NCI-H510A treated with DMSO at 0.1 percent for 48 hours (cell line): ENCODE data around the gene CEP85.
A peak's percentile ranks its signal among the peaks of the same experiment; 100 is the strongest.

Source experiments
- DNase-seq: peaks from one replicate; lab custom pipeline; 2025; lab: John Stamatoyannopoulos, UW

Gene CEP85

DNA sequence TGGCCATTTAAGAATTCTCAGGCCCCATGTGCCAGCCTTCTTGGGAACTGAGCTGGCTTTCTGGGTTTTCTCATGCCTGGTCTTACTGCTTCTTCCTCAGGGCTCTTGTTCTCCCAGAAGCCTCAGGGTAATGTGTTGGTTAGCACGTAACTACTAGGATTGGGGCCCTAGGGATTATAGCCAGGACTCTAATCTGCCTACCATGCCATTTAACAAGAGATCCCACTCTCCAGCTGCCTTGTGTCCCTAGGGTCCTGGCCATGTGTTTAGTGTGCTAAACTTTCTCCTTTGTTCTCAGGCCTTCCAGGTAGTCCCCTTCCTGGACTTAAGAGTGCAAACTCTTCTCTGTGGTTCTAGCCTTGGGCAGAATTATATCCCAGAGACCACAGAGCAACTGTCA is 43.7 kb downstream of the CEP85 start:
- no peak for DNase-seq

DNA sequence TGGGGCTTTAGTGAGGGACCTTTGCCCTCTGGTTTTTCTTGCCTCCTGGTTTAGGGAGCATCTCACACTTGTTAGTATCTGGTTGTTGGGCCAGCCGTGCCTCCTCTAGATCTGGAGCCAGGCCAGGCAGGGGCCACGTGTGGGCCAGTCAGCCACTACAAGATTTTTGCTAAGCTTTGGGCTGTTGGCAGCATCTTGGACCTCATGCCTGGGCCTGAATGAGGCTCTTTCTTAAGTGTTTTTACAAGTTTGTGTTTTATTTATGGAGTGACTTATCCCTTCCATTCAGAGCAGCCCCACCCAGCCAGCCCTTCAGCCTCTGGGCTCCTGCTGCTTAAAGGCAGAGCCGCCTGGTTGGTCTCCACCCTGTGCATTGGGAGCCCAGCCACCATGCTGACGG is 44.3 kb downstream of the CEP85 start:
- DNase-seq: no peak

DNA sequence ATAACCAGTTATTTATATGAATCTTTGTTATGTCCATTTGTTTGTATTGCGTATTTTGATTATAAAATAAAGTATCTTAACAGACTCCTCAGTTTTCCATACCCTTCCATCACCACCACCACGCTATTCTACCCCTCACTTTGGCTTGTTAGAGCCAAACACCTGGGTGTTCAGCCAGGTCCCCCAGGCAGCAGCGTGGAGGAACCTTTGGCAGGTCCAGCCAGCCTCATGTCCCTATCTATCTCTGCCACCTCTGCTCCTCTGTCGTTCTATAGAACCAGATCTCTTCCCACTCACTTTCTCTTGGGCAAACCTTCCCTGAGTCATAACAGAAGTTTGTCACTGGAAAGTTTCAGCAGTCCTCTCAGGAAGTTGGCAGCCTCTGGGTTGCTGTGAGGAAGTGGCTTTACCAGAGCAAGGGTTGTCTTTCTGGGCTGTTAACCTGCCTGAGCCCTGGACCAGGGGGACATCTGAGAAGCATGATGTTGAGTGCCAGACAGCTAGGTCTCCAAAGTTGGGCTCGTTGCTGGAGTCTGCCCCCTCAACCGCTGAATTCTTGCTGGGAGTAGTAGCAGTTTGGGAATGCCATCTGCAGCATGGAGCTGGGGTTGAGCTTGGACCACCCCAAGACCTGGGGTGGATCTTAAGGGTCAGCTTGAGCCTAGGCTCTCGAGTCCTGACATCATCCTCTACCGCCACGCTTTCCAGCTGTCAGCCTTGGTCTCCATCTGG is 44.9 kb downstream of the CEP85 start:
- no peak for DNase-seq

DNA sequence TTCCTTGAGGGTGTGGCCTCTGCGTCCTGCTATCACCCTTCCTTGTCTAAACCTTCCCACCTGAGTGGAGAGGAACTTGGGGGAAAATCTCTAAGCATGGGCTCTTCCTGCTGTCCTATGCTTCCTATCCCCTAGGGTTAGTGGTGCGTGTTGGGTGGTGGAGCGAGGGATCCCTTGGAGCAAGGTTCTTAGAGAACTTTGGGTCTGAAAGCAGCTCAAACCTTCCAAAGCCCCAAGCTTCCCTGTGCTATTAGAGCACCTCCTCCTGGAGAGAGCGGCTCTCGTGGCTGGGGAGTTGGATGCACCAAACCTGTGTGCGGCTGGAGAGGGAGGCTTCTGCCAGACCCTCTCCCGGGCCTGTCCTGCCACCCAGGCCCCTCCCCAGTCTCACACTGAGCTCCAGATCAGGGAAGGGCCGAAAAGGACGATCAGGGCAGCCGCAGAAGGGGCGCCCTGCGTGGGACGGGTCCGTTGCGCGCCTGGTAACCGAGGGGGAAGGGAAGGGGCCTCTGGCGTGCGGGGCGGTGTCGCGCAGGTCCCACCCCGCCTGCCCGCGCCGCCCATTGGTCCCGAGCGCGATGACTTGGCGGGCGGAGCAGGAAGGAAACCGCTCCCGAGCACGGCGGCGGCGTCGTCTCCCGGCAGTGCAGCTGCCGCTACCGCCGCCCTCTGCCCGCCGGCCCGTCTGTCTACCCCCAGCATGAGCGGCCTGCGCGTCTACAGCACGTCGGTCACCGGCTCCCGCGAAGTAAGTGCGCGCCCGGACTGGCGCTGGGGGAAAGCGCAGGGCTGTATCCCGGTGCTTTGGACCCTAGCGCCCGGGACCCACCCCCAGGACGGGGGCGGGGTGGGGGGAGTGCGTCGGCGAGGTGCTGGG is 45.7 kb downstream of the CEP85 start, which contains the start of gene SH3BGRL3:
TSS of gene SH3BGRL3 (plus strand) at position 631 of the 877 bp plus-strand sequence. CDS start at position 701, 70 bp downstream.
- DNase-seq: peak; percentile 84

DNA sequence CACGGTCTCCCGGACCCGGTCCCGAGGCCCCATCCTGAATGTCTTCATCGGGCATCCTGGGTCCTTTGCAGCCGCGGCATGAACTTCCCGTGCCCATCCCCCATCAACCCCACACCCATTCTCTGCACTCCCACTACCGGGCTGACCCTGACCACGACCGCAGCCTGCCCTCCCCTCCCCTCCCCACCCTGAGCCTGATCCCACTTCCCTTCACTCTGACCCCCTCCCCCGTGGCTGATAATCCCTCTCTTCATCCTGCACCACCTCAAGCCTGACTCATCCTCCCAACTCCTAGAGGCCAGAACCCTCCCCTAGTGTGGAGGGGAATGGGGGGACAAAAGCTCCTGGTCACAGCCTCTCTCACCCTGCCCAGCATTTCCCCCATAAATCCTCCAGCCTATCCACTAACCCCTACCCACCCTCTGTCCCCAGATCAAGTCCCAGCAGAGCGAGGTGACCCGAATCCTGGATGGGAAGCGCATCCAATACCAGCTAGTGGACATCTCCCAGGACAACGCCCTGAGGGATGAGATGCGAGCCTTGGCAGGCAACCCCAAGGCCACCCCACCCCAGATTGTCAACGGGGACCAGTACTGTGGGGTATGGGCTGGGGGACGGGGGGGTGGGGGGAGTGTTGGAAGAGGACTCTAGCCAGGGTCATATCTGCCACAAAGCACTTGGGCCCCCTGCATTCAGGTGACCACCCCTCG is 46.5 kb downstream of the CEP85 start:
- DNase-seq: no peak

DNA sequence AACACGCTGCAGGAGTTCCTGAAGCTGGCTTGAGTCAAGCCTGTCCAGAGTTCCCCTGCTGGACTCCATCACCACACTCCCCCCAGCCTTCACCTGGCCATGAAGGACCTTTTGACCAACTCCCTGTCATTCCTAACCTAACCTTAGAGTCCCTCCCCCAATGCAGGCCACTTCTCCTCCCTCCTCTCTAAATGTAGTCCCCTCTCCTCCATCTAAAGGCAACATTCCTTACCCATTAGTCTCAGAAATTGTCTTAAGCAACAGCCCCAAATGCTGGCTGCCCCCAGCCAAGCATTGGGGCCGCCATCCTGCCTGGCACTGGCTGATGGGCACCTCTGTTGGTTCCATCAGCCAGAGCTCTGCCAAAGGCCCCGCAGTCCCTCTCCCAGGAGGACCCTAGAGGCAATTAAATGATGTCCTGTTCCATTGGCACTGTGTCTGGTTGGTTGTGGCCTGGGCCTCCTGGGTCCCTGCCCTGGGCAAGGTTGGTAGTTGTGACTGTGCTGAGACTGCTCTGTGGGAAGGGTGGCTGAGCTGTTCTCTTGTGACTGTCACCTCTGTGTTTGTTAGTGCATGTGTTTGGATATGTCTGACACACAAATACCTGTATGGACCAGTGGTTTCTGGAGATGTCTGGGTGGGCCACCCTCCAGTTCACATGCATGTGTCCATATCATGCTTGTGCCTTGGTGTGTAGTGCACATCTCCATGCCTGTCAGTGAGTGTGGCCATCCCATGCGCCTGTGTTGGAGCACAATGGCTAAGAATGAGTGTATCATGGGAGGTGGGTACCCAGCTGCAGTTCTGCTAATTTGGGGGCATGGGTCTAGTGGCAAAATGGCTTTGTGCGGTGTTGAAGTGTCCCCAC is 47.3 kb downstream of the CEP85 start:
- no peak for DNase-seq

DNA sequence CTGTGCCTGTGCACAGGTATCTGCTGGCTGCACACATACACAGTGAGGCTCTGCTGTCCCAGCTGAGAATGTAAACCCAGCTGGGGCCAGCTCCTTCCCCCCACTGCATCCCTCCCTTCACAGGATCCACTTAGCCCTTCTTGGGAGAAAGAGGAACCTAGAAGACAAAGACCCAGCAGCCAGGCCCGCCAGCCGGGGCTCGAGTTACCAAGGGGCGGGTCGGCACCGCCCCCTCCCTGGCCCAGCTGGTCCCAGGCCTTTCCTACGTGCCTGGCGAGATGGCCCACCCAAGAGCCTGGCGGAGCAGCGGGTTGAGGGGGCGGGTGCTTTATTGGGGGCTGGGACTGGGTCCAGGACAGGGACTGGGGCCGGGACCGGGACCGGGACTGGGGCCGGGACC is 48.0 kb downstream of the CEP85 start:
- DNase-seq: no peak

DNA sequence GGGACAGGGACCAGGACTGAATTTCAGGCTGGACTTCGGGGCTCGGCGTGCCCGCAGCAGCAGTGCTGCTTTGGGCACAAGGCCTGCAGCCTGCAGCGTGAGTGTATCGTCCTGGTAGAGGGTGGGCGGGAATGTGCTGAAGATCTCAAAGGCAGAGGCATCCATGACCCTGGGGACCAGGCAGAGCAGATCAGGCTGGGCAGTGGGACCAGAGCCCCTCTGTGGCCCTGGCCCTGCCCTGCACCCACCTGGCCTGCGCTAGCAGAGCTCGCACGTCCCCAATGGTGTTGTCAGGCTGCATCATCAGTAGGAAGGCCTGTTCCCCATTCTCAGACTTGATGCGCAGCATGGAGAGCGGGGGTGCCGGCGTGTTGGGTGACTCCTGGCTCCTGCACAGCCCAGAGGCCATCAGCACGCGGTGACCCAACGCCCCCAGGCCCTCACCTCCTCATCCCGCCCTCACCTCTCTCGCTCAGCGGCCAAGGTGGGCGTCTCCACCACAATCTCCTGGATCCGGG is 48.5 kb downstream of the CEP85 start:
- no peak for DNase-seq

DNA sequence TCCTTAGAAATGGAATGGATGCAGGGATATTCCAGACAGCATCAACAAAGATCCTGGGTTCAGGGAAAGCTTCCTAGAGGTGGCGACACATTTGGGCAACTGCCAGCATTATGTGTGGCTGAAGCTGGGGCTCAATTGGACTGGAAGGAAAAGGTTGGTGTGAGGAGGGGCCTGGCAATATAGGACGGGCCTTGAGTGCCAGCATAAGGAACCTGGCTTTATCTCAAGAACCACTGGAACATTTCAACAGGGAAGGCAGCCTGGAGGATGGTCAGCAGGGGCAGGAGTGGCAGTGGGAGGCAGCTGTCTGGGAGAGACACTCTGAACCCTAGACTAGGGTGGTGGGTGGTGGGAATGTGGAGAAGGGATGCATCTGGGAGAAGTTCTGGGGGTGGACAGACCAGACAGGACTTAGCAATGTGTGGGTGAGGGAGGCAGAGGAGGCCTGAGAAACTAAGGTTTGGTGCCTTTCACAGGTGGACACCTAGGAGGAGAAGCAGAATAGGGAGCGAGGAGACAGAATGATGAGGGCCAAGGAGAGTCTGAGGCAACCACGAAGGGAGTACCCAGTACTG is 49.4 kb downstream of the CEP85 start:
- DNase-seq: no peak

DNA sequence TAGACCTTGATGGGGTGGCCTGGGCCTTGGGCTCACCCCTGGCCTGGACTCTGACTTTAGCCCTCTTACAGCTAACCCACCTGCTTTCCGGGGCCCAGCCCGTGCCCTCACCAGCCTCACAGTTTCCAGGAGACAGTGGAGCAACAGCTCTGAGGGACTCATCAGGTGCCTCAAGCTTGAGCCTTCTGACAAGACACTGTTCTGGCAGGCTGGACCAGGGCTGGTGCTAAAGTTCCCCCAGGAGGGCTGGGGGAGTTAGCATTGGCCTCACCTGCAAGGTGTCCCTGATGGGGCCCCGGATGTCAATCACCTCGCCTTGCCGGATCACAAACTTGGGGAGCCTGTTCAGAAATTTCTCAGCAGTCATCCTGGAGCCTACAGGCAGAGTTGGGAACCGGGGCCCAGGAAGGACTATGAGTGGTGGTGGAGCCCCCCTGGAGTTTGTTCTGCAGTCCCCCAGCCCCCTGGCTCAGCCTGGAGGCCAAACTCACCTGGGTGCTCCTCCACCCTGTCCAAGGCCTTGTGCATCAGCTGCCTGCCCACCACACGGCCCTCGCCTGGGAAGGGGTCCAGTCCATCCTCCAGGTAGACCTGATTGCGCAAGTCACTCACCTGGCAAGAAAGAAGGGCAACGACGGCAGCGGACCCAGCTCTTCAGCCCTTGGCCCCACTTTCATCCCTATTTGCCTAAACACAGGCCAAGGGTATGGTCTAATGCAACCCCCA is 50.0 kb downstream of the CEP85 start:
- DNase-seq: no peak

DNA sequence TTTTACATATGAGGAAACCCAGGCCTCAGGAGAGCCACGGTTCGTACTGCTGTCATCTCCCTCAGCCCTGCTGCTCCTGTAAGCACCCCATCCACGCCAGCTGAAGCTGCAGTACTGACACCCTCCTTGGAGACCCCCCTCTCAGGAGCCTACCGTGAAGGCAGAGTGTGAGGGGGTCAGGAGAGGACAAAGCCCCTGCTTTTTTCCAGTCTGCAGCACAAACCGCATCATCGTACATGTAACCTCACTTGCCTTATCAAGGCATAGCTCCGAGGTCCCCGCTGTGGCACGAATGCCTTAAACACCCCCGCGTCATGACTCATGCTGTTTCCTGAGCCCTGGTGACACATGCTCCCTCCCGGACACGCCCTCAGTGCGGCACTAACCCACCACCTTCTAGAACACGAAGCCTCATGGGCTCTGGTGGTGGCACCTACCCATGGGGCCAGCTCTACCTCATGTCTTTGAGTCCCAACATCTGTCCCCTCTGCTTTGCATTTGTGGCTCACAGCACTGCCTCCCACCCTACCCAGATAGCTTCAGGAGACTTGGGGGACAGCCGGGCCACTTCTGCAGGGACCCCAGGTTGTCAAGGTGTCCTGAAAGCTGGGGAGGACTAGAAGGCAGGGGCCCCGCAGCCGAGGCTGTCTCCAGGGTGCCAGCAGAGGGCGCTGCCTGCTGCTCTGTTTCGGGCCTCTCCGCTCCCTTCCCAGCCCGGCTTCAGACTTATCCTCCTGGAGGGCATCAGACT is 50.8 kb downstream of the CEP85 start:
- no peak for DNase-seq

DNA sequence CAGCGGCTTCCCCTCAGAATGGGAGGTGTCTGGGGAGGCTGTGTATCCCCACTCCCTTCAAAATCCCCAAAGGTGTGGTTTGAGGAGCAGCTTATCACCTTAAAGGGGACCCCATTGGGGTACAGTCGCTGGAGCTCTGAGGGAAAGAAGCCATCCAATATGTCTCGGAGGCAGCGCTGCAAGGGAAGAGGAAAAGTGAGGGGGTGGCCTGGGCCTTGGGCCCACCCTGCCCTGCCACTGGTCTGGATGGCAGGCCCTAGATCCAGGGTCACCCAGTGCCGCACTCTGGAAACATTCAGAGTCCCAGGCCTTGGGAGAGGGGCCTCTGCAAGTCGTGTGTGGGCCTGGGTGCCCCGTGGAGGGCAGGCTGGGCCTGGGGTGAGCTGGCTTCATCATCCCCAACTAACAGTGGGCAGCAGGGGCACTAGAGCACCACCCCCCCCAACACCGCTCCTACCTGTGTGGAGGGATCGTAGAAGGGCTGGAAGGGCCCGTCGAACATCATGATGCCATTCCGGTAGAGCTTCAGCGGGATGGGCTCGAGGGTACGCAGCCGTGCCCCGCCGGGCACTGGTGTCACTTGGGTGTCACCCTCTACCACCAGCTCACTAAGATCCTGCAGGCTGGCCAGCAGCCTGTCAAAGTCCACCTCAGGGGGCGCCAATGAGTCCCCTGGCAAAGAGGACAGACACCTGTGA is 51.5 kb downstream of the CEP85 start:
- no peak for DNase-seq

DNA sequence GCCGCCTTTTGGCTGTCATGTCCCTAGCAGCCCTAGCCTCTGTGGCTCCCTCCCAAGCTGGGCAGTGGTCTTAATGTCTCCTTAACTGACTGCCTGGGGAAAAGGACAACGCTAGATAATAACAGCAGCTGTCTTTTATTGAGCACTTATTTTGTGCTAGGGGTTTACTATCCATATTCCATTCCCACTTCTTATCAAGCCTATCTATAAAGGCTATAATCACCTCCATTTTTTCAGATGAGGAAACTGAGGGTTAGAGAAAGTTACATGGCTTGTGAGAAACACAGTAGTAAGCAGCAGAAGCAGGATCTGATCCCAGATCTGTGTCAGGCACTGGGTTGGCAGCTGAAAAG is 52.0 kb downstream of the CEP85 start:
- DNase-seq: no peak

DNA sequence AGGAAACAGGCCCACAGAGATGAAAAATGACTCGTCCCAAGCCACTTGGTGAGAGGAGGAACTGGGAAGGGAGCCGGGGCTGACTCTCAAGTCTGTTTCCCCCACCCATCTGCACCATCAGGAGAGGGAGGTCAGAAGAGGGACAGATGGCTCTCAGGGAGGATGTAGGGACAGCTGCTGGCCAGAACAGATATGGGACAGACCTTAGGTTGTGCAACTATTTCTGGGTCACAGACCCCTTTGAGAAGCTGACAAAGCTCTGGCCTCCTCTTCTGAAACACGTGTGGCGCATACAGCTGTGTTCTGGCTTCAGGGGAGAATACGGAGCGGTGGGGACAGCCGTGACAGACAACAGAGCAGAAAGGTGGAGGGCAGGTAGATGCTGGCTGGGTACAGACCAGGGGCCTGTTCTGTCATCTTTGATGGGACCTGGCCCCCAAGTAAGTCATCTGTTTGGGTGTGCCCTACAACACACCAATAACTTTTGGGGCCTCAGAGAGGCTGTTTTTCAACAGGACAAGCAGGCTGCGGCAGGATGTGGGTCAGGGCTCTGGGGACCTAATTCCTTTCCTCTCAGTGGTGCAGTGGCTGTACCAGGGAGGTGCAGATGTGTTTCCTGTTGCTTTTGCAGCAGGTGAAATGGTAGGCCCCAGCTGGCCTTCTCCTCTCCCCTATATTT is 53.2 kb downstream of the CEP85 start:
- DNase-seq: no peak

DNA sequence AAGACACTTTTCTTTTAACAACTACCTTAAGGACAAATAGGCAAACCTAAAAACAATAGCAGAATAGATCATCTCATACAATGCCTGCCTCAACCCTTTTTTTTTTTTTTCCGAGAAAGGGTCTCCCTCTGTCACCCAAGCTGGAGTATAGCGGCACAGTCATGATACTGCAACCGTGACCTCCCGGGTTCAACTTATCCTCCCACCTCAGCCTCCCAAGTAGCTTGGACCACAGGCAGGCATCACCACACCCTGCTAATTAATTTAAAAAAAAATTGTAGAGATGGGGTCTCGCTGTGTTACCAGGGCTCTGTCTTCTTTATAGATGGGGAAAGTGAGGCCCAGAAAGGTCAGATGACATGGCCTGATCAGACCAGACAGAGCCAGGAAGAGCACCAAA is 53.8 kb downstream of the CEP85 start:
- DNase-seq: no peak

DNA sequence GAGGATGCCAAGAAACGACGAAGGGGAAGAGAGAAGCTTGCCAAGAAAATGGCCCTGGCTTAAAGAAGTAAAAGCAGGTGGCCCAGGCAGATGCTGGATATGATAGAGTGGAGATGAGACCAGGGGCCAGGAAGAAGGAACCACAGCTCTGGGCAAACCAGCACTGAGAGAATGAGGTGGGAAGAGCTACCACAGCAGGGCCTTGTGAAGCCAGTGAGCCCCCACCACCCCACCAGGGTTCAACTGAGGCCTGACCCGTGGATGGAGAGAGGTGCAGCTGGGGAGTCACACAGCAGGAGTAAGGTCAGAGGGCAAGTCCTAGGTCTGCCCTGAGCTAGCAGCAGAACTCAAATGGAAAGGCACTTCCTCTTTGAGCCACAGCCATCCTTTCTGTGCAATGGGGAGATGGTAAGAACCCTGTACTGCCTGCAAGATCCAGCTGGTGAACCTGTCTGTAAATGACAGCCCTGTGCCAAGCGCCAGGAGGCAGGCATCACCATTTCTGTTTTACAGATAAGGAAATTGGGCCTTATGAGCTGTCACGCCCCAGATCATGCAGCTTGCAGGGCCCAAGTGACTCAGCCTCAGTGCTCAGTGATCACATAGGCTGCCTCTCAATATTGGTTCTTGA is 54.4 kb downstream of the CEP85 start:
- DNase-seq: no peak

DNA sequence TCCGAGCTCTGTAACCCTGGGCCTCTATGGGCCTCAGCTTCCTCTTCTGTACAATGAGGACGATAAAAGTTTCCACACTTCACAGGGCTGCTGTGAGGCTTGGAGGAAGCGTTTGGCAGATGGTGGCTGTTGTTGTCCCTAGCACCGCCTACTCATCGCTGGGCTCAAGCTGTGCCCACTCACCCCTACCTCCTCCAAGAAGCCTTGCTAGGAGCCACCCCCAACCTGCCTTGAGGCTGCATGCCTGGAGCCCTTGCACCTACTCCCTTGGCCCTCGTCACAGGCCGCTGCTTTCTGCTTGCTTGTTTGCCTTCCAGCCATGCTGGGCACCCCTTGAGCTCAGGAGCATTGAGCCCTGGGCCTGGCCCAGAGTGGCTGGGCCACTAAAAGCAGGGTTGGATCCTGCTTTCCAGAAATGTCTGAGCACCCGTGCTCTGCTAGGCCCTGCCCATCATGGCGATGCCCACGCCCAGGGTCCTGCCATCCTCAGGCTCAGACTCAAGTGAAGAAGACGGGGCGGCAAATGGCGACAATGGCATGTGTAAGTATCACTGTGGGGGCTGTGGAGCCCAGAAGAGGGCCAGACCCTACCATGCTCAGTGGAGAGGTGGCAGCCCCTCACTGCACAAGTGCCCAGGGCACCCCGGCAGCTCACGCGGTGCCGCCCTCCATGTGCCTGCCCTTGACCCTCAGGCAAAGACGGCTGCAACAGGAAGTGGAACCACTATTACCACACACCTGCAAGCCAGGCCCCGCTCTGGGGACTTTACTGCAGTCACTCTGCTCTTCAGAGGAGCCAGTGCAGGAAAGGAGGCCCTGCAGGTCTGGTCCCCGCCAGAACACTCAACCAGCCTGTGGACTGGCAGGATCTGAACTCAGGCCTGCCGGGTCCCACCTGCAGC is 55.4 kb downstream of the CEP85 start:
- DNase-seq: no peak
